GM21825 (cell line): Measurements from ENCODE around the gene CR1L.
"Not testable (repeated sequence)": the region's sequence is repeated elsewhere in the genome, so short reads cannot be mapped to it uniquely, and the experiment has no call there.

Experiments used
- ATAC-seq: cut with Tn5 transposase; IDR thresholded peaks from one replicate; pipeline ENCODE4 v1.9.1; 2021; ENCODE audit warnings: mild to moderate bottlenecking, moderate library complexity; ENCODE audit not compliant: unreplicated experiment

CR1L gene

GRCh38 chr1:207645635-207646081, 725 bp downstream of the CR1L start:
- no peak for ATAC-seq

- no peak for ATAC-seq
Measured at GRCh38 chr1:207646171-207646570, 1.2 kb downstream of the CR1L start.

DNA sequence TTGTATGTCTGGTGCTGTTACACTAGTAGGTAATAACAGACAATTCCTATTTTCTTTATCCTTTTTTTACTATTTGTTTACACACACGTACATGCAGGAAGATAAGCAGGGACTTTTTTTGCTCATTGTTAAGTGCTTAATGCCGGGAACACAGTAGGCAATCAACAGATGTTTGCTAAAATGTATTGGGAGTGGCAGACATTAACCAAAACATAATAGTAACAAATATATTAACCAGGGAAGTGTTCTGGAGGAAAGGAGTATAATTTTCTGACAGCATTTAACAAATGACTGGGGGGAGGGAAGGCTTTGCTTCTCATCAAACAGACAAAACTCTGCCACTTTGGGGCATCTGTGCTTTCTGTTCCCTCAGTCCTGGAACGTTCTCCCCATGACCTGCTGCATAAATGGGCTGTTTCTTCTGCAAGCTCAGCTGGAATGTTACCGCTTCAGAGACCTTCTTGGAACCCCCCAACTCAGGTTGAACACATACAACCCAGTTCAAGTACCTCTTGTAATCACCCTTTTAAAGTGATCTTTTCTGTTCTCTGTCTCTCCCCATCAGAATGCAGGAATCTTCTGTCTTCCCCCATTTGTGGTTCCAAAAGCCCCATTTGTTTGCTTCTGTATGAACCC, 2.1 kb downstream of the CR1L start:
- no peak for ATAC-seq

DNA sequence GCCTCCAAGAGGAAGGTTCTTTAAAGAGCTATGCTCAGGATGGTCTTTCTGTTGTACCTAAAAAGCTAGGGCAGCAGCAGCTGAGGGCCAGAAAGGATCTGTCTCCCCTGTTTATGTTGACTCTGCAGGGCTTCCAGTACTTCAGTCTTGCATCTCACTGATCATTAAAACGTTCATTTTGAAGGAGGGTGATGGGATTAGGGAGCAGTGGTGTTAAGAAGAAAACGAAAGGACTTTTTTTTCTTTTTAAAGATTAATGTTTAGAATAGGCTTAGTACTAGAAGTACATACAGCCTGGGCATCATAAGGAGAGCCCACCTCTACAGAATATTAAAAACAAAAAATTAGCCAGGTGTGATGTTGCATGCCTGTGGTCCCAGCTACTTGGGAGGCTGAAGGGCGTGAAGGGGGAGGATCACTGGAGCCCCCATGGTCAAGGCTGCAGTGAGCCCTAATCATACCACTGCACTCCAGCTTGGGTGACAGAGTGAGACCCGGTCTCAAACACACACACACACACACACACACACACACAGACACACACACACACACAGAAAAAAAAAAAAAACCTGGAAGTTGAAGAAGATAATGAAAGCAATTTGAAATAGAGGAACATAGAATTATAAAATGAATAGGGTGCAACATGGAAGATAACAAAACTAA, 2.9 kb downstream of the CR1L start:
- no peak for ATAC-seq

DNA sequence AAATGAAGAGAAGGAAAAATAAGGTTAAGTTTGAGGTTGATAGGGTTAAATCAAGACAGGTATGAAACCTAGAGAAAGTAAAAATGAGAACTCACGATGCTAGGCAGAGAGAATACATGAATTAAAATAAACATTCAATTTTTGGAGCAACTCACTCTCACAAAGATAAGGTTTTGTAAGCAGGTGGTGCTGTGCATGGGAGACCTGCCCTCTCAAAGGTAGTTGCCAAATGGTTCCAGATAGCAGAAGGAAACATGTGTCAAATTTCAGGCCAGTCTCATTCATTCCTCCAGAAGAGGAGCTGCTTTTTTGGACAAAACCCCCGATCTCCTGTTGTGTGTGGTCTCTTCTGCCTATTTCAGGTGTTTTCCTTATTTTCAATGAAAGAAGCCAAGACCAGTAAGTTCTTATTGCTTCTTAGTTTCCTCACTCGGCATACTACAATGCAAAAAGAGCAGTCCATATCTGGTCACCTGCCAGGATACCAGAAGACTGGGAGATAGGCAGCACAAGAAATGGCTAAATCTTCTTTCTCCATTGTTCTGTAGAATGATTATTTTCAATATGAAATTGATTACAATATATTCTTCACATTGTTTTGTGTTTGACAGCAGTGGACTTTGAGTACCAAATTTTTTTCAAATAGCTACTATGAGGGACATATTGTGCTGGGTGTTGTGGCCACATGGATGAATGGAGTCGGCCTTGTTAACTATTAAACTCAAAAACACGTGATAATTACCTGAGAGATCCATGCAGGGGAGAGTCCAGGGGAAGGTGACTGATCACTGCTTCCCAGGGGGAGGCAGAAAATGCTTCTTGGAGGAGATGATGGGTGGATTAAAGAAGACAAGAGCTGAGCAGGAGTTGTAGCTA, 3.6 kb downstream of the CR1L start:
- no peak for ATAC-seq

- no peak for ATAC-seq
Measured at GRCh38 chr1:207649210-207649753, 4.3 kb downstream of the CR1L start.

GRCh38 chr1:207649865-207650580, 5.1 kb downstream of the CR1L start:
- no peak for ATAC-seq

DNA sequence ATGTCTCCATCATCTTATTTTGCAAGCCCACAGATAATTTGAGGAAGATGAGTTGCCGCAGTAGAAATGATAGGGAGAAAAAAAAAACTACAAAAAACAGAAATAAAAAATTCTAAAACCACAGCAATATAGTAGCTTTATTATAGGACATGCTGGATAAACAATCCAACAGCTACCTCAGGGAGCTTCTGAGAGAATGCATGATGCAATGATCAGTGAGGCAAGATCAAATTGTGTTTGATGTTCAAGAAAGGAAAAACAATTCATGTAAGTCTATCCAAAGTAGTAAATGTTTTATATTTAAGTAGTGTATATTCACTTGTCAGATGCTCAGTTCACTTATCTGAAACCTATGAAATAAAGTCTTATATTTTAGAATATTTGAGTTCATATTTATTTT, 6.7 kb downstream of the CR1L start:
- ATAC-seq, result no peak

- ATAC-seq, result no peak
Measured at GRCh38 chr1:207654320-207654719, 9.4 kb downstream of the CR1L start.

DNA sequence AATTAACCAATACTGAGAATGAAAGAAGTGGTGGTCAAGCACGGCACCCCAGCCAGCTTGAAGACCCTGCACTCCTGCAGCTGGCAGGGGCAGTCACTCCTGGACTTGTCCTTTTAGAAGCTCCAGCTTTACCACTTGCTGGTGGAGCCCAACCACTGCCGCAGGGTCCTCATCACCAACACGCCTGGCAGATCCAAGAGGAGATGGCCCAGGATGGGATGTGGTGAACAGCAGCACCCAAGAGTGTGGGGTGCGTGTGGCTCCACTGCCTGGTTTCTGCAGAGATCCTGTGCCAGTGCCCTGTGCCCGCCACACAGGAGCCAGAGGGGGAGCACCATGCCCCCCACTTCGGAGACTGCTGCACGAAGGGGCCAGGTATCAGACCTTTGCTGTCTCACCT, 13.5 kb downstream of the CR1L start:
- no peak for ATAC-seq

DNA sequence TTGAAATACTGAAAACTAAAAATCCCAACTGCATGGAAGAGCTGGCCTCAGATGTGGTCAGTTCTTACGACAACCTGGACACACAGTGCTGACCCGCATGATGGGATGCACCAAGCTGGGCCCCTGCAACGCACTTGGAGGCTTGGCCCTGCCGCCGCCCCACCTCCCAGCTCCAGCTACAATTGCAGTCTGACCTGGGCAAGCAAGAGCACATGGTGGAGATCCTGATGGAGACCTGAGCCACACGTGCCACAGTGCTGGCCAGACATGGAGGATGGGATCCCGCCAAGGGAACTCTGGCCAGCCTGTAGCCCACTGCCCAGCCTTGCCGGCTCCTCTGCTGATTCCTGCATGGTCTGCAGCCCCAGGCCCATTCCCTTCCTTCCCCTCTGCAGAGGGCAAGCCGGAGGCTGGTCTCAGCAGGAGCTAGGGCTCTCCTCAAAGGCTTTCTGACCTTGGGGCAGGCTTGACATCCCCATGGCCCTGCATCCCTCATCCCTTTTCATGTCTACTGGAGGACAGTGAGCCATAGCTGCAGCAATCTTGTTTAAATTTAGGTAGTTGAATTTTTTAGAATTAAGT, 14.1 kb downstream of the CR1L start:
- ATAC-seq, result no peak

GRCh38 chr1:207659545-207660153, 14.7 kb downstream of the CR1L start:
- no peak for ATAC-seq

DNA sequence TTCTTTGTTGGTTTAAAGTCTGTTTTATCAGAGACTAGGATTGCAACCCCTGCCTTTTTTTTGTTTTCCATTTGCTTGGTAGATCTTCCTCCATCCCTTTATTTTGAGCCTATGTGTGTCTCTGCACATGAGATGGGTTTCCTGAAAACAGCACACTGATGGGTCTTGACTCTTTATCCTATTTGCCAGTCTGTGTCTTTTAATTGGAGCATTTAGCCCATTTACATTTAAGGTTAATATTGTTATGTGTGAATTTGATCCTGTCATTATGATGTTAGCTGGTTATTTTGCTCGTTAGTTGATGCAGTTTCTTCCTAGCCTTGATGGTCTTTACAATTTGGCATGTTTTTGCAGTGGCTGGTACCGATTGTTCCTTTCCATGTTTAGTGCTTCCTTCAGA, 16.5 kb downstream of the CR1L start:
- not testable (repeated sequence) for ATAC-seq

DNA sequence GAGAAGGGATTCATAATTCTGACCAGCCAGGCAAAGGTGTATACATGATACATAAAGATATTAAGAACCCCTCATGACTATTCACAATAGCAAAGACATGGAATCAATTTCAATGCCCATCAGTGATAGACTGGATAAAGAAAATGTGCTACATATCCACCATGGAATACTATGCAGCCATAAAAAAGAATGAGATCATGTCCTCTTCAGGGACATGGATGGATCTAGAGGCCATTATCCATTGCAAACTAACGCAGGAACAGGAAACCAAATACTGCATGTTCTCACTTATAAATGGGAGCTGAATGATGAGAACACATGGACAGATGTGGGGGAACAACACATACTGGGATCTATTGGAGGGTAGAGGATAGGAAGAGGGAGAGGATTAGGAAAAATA, 21.4 kb downstream of the CR1L start:
- no peak for ATAC-seq

- no peak for ATAC-seq
Measured at GRCh38 chr1:207669528-207670009, 24.6 kb downstream of the CR1L start.

- peak; percentile 75 for ATAC-seq
Measured at GRCh38 chr1:207670192-207670591, 25.3 kb downstream of the CR1L start.

DNA sequence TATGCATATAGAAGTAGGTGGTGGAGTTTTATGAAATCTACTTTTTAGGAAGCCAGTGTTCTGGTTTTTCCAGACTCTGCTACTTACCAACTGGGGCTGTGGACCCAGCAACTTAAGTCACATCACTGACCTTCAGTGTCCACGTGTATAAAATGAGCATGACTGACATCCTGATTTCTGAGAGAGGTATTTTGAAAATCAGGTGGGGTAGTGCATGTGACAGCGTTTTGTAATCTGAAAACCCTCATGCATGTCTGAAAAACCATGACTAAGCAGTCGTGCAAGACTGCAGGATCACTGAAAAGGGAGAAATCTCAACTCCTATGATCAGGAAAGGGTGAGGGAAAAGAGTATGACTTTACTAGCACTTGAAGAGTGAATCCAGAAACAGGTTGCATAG, 26.1 kb downstream of the CR1L start:
- no peak for ATAC-seq

DNA sequence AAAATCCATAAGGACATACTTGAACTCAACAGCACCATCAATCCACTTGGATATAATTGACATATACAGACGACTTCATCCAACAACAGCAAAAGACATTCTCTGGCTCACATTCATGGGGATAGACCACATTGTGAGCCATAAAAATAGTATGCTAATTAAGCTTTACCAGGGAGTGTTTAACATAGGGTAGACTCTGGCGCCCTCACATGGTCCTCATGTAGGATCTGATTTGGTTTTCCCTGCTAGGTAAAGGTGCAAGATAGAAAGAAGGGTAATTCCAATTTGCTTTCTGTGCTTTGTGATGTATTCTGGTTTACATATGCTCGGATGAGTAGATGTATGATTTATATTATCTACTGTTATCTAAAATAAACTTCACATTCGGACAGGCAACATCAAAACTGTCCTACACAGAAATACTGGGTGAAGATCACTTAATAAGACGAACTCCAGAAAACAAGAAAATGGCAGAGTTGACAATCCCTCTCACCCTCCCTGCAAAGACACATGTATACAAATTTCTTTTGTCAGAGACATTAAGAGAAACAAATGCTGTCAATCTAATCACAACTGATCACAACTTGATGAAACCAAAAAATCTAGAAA, 27.7 kb downstream of the CR1L start:
- no peak for ATAC-seq

DNA sequence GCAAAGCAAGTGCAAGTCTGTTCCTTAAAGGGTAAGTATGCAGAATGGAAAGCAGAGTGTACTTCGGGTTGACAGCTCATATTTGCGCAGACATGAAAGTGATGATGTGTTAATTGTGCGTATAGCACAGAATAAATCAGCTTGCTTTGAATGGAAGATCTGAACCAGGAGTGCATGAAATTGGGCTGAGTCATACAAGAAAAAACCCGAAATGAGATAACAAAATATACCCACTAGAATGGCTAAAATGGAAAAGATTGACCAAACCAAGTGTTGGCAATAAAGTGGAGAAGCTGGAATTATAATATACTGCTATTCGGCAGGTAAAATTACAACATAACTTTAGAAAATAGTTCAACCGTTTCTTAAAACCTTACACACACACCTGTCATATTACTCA, 28.5 kb downstream of the CR1L start:
- ATAC-seq, result no peak

DNA sequence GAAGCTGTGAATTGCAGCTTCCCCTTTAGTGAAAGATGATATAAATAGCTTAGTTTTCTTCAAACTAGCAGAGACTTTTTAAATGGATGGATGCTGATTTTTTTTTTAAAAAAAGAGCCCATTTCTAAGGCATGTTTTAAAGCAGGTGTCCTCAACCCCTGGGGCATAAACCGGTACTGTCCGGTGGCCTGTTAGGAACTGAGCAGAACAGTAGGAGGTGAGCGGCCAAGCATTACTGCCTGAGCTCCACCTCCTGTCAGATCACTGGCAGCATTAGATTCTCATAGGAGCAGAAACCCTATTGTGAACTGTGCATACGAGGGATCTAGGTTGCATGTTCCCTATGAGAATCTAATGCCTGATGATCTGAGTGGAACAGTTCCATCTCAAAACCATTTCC, 31.2 kb downstream of the CR1L start:
- no peak for ATAC-seq
